Stimulated activated naive CD8-positive, alpha-beta T cell treated with anti-CD3 and anti-CD28 coated beads, Interleukin-15, Interleukin-2, amounts not matched to agents 100 ng/mL and 50 ng/mL, for 24 hours (primary cell): ENCODE measurements around the gene PCNT.

Experiments
- H3K27ac Mint-ChIP-seq: one replicate; pipeline ENCODE4 v1.8.0; 2021; ENCODE audit warnings: mild to moderate bottlenecking, mixed read lengths
- H3K27me3 Mint-ChIP-seq: one replicate; pipeline ENCODE4 v1.8.0; 2021; ENCODE audit warnings: mixed read lengths
- H3K36me3 Mint-ChIP-seq: one replicate; pipeline ENCODE4 v1.8.0; 2021; ENCODE audit warnings: low read depth, mixed read lengths
- H3K4me1 Mint-ChIP-seq: one replicate; pipeline ENCODE4 v1.8.0; 2021; ENCODE audit warnings: low read depth, mixed read lengths
- H3K4me3 Mint-ChIP-seq: one replicate; pipeline ENCODE4 v1.8.0; 2021; ENCODE audit warnings: mild to moderate bottlenecking, mixed read lengths
- H3K9me3 Mint-ChIP-seq: one replicate; pipeline ENCODE4 v1.8.0; 2021; ENCODE audit warnings: mixed read lengths

PCNT gene

GRCh38 chr21:46421756-46422555 lies 98.0 kb downstream of the PCNT start:
- peaks cover 27% of the 10 kb centered on the region for H3K4me1 Mint-ChIP-seq
- no peaks in the 10 kb centered on the region for H3K27me3 Mint-ChIP-seq
- no peak overlapping the region for H3K4me3 Mint-ChIP-seq
- H3K9me3 Mint-ChIP-seq, result no peaks in the 10 kb centered on the region
- no peak overlapping the region for H3K27ac Mint-ChIP-seq
- H3K36me3 Mint-ChIP-seq, result peaks cover 25% of the 10 kb centered on the region

GRCh38 chr21:46422636-46423241 lies 98.8 kb downstream of the PCNT start:
- Mint-ChIP-seq H3K36me3 (peaks cover 25% of the 10 kb centered on the region), H3K9me3 (no peaks in the 10 kb centered on the region), H3K27me3 (no peaks in the 10 kb centered on the region), H3K4me3 (no peak overlapping the region), H3K27ac (no peak overlapping the region), H3K4me1 (peaks cover 33% of the 10 kb centered on the region)

- Mint-ChIP-seq H3K4me1 (peaks cover 33% of the 10 kb centered on the region), H3K9me3 (no peaks in the 10 kb centered on the region), H3K27ac (peak overlapping the region; percentile 92), H3K4me3 (peak overlapping the region; percentile 22), H3K27me3 (no peaks in the 10 kb centered on the region), H3K36me3 (peaks cover 25% of the 10 kb centered on the region)
Measured at GRCh38 chr21:46423546-46424038, 99.6 kb downstream of the PCNT start.

- peaks cover 20% of the 10 kb centered on the region for H3K36me3 Mint-ChIP-seq
- peak overlapping the region; percentile 22 for H3K4me3 Mint-ChIP-seq
- H3K4me1 Mint-ChIP-seq, result peaks cover 33% of the 10 kb centered on the region
- peak overlapping the region; percentile 92 for H3K27ac Mint-ChIP-seq
- H3K27me3 Mint-ChIP-seq, result no peaks in the 10 kb centered on the region
- no peaks in the 10 kb centered on the region for H3K9me3 Mint-ChIP-seq
Measured at GRCh38 chr21:46424039-46424591, 100.2 kb downstream of the PCNT start.

GRCh38 chr21:46424621-46425020 lies 100.7 kb downstream of the PCNT start:
- peak overlapping the region; percentile 92 for H3K27ac Mint-ChIP-seq
- peak overlapping the region; percentile 59 for H3K4me3 Mint-ChIP-seq
- H3K4me1 Mint-ChIP-seq, result peaks cover 33% of the 10 kb centered on the region
- peaks cover 15% of the 10 kb centered on the region for H3K36me3 Mint-ChIP-seq
- no peaks in the 10 kb centered on the region for H3K9me3 Mint-ChIP-seq
- no peaks in the 10 kb centered on the region for H3K27me3 Mint-ChIP-seq

GRCh38 chr21:46425041-46425440 lies 101.1 kb downstream of the PCNT start:
- Mint-ChIP-seq H3K27ac (peak overlapping the region; percentile 92), H3K4me1 (peaks cover 33% of the 10 kb centered on the region), H3K4me3 (peak overlapping the region; percentile 59)

GRCh38 chr21:46425571-46425970 lies 101.6 kb downstream of the PCNT start:
- peak overlapping the region; percentile 59 for H3K4me3 Mint-ChIP-seq
- peaks cover 33% of the 10 kb centered on the region for H3K4me1 Mint-ChIP-seq
- peaks cover 10% of the 10 kb centered on the region for H3K36me3 Mint-ChIP-seq
- no peaks in the 10 kb centered on the region for H3K9me3 Mint-ChIP-seq
- no peaks in the 10 kb centered on the region for H3K27me3 Mint-ChIP-seq
- peak overlapping the region; percentile 92 for H3K27ac Mint-ChIP-seq

More at GRCh38 chr21:46425041-46425440, 101.1 kb downstream of the PCNT start:
- Mint-ChIP-seq H3K36me3 (peaks cover 15% of the 10 kb centered on the region), H3K27me3 (no peaks in the 10 kb centered on the region), H3K9me3 (no peaks in the 10 kb centered on the region)

GRCh38 chr21:46426313-46427046 lies 102.5 kb downstream of the PCNT start:
- no peak overlapping the region for H3K27ac Mint-ChIP-seq
- peaks cover 15% of the 10 kb centered on the region for H3K36me3 Mint-ChIP-seq
- no peak overlapping the region for H3K4me3 Mint-ChIP-seq
- peaks cover 33% of the 10 kb centered on the region for H3K4me1 Mint-ChIP-seq
- H3K9me3 Mint-ChIP-seq, result no peaks in the 10 kb centered on the region
- H3K27me3 Mint-ChIP-seq, result no peaks in the 10 kb centered on the region

- peaks cover 25% of the 10 kb centered on the region for H3K36me3 Mint-ChIP-seq
- H3K9me3 Mint-ChIP-seq, result no peaks in the 10 kb centered on the region
- H3K27ac Mint-ChIP-seq, result no peak overlapping the region
- peaks cover 33% of the 10 kb centered on the region for H3K4me1 Mint-ChIP-seq
- no peak overlapping the region for H3K4me3 Mint-ChIP-seq
- no peaks in the 10 kb centered on the region for H3K27me3 Mint-ChIP-seq
Measured at GRCh38 chr21:46427516-46427915, 103.6 kb downstream of the PCNT start.

GRCh38 chr21:46428286-46428685 lies 104.3 kb downstream of the PCNT start:
- peaks cover 30% of the 10 kb centered on the region for H3K4me1 Mint-ChIP-seq
- peaks cover 25% of the 10 kb centered on the region for H3K36me3 Mint-ChIP-seq
- H3K27ac Mint-ChIP-seq, result no peak overlapping the region
- H3K27me3 Mint-ChIP-seq, result no peaks in the 10 kb centered on the region
- H3K9me3 Mint-ChIP-seq, result no peaks in the 10 kb centered on the region
- H3K4me3 Mint-ChIP-seq, result no peak overlapping the region

GRCh38 chr21:46428987-46429710 lies 105.2 kb downstream of the PCNT start:
- H3K4me1 Mint-ChIP-seq, result peaks cover 24% of the 10 kb centered on the region

GRCh38 chr21:46429754-46430681 lies 106.1 kb downstream of the PCNT start:
- no peak overlapping the region for H3K27ac Mint-ChIP-seq
- peaks cover 24% of the 10 kb centered on the region for H3K36me3 Mint-ChIP-seq

More at GRCh38 chr21:46428987-46429710, 105.2 kb downstream of the PCNT start:
- Mint-ChIP-seq H3K9me3 (no peaks in the 10 kb centered on the region), H3K4me3 (no peak overlapping the region), H3K27me3 (no peaks in the 10 kb centered on the region), H3K36me3 (peaks cover 25% of the 10 kb centered on the region), H3K27ac (no peak overlapping the region)

GRCh38 chr21:46431448-46431847 lies 107.5 kb downstream of the PCNT start:
- Mint-ChIP-seq H3K27me3 (no peaks in the 10 kb centered on the region), H3K9me3 (no peaks in the 10 kb centered on the region), H3K4me3 (no peak overlapping the region), H3K27ac (no peak overlapping the region), H3K36me3 (peaks cover 30% of the 10 kb centered on the region), H3K4me1 (peaks cover 17% of the 10 kb centered on the region)

More at GRCh38 chr21:46429754-46430681, 106.1 kb downstream of the PCNT start:
- no peaks in the 10 kb centered on the region for H3K27me3 Mint-ChIP-seq
- H3K4me1 Mint-ChIP-seq, result peaks cover 19% of the 10 kb centered on the region
- no peak overlapping the region for H3K4me3 Mint-ChIP-seq
- no peaks in the 10 kb centered on the region for H3K9me3 Mint-ChIP-seq
